ENCODE data around the gene MYEOV. TPM values are rescaled to one million over a fixed set of nuclear protein-coding genes. Genes with fewer than 3 reads are reported as not detected.

The MYEOV gene
- total and polyA plus RNA-seq, 2 of the 8 experiments (the other 6 are each of a cell fraction or from before 2014, with no cell fraction given) = 0.44 to 0.67 TPM

DNA sequence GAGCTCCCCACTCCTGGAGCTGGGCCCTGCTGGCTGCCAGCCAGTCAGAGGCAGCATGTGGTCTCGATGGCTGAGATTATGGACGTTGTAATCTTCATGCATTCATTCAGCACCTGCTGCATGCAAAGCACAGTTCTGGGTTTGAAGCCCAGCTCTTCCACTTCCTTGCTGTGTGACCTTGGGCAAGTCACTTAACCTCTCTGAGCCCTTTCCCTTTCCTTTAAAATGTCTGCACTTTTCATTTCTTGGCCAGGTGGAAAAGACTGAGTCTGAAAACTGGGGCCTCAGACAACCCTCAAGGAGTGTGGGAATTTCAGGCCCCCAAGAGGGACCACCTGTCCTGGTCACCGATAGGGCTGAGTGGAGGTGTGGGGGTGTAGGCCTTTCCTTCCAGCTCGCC, 24.6 kb upstream of the MYEOV start:
- 91% methylated on average over 4 of the region's 4 CpGs; no CpG with 5 or more reads in 1 of the 2 experiments for WGBS, 2 experiments (ENCODE audit: extremely low coverage in 1 of 2, insufficient coverage in 1 of 2, insufficient read length in 1 of 2, insufficient replicate concordance in 2 of 2, low coverage in 1 of 2, low lambda C conversion rate in 2 of 2, missing lambda C conversion rate in 1 of 2)
- CTCF ChIA-PET (ENCODE audit: partially characterized antibody) = interaction anchor here (1.1 kb wide), 1 partner anchor 23 kb away, joined by 4 read pairs; no protein-coding TSS in a partner anchor

More for the DNA sequence above, 24.6 kb upstream of the MYEOV start:
- DNase-seq (ENCODE audit: low read depth in 1 of 2, low spot score in 2 of 2) (no peak), FAIRE-seq (no peak)
- H2BK12ac ChIP-seq (ENCODE audit: low read depth, low read length) = no peak overlapping the region
- no peak overlapping the region for H4K5ac ChIP-seq (ENCODE audit: insufficient read length, low read depth, low read length)
- no peaks in the 10 kb centered on the region for H3K79me1 ChIP-seq (ENCODE audit: low read depth, low read length)
- no peak overlapping the region for H3K27ac ChIP-seq (ENCODE audit: low read depth, low read length)
- no peak overlapping the region for H2BK20ac ChIP-seq (ENCODE audit: low read length)
- no peak overlapping the region for H2BK120ac ChIP-seq (replicated peaks; ENCODE audit: low read depth, low read length)
- H4K91ac ChIP-seq (replicated peaks; ENCODE audit: insufficient read length, low read length) = no peak overlapping the region
- H3K4me1 ChIP-seq (replicated peaks in 1 of 4; ENCODE audit: control insufficient read depth in 3 of 4, insufficient read depth in 4 of 4, low read length in 3 of 4) = no peaks in the 10 kb centered on the region
- POLR2A ChIA-PET (ENCODE audit: partially characterized antibody) = no interaction called here
- H3K9me3 ChIP-seq (ENCODE audit: insufficient read depth in 2 of 2, low read depth in 1 of 2, low read length in 1 of 2) = no peaks in the 10 kb centered on the region
- H2BK5ac ChIP-seq (ENCODE audit: low read depth, low read length) = no peak overlapping the region
- no peaks in the 10 kb centered on the region for H3K36me3 ChIP-seq (ENCODE audit: control insufficient read depth in 2 of 4, insufficient read depth in 4 of 4, low read length in 3 of 4)
- H2BK15ac ChIP-seq (ENCODE audit: low read length) = no peak overlapping the region
- no peak overlapping the region for H3K4me2 ChIP-seq (ENCODE audit: insufficient read depth in 1 of 2, low read depth in 2 of 2, low read length in 2 of 2)
- peaks cover 0 to 3% of the 10 kb centered on the region in 2 experiments for H4K20me1 ChIP-seq (replicated peaks in 1 of 2; ENCODE audit: control insufficient read depth in 1 of 2, insufficient read depth in 2 of 2, low read length in 2 of 2)
- no peak overlapping the region for H3K14ac ChIP-seq (ENCODE audit: insufficient read length)
- H4K8ac ChIP-seq (ENCODE audit: extremely low read depth, insufficient read depth, low read length) = no peak overlapping the region; the same call in 1 of the 2 replicates
- H3K56ac ChIP-seq (replicated peaks; ENCODE audit: insufficient read length, low read depth, low read length) = no peak overlapping the region
- no peak overlapping the region for H3K23ac ChIP-seq (ENCODE audit: insufficient read length)
- no peak overlapping the region for H3K4me3 ChIP-seq (ENCODE audit: extremely low read depth in 1 of 4, insufficient read depth in 2 of 4, low read depth in 3 of 4, low read length in 4 of 4)
- H3K27me3 ChIP-seq (replicated peaks in 1 of 4; ENCODE audit: control insufficient read depth in 3 of 4, extremely low read depth in 1 of 4, insufficient read depth in 3 of 4, low read length in 3 of 4) = no peaks in the 10 kb centered on the region; a peak in 2 of 7 replicates
- H3K4ac ChIP-seq (replicated peaks; ENCODE audit: insufficient read length, low read depth, low read length) = no peak overlapping the region
- no peaks in the 10 kb centered on the region for H3K79me2 ChIP-seq (ENCODE audit: control insufficient read depth in 1 of 2, insufficient read depth in 2 of 2, low read length in 2 of 2)
- H3K9ac ChIP-seq (replicated peaks in 1 of 4; ENCODE audit: extremely low read depth in 1 of 4, low read depth in 3 of 4, low read length in 3 of 4) = no peak overlapping the region
- TF ChIP-seq KDM1A (IDR thresholded peaks at IDR 0.05; ENCODE audit: borderline replicate concordance, low read length) (peak; percentile 79; the same call in 1 of the 2 replicates), TBP (IDR thresholded peaks at IDR 0.05; ENCODE audit: low read depth, low read length) (no peak), HDAC6 (IDR thresholded peaks at IDR 0.05; ENCODE audit: low read depth, low read length) (no peak)
- H3K23me2 ChIP-seq (ENCODE audit: low read depth, low read length) = peaks cover 5% of the 10 kb centered on the region; the same call in 1 of the 2 replicates
- no peak overlapping the region for H3K18ac ChIP-seq (ENCODE audit: extremely low read depth, low read length)
- no peak overlapping the region for H2AK5ac ChIP-seq (ENCODE audit: low read depth, low read length)
- H2AFZ ChIP-seq (ENCODE audit: low read length) = no peak overlapping the region

All from H1 (cell line).